ENCODE measurements around the gene SSTR3. TPM values are rescaled to one million over a fixed set of nuclear protein-coding genes. Genes with fewer than 3 reads are reported as not detected.
A peak's percentile ranks its signal among the peaks of the same experiment; 100 is the strongest.

Gene SSTR3
- total and polyA plus RNA-seq, 2 of the 4 experiments (the other 2 are of a cell fraction): under 0.01 to 0.07 TPM

- no peak overlapping the region for H3K56ac ChIP-seq (ENCODE audit: extremely low read depth, insufficient read depth, low read length)
- H3K4ac ChIP-seq (ENCODE audit: low read depth, low read length): no peak overlapping the region
- no peak overlapping the region for H4K8ac ChIP-seq (ENCODE audit: low read depth in 2 of 2, low read length in 2 of 2)
- no peak overlapping the region for H2AFZ ChIP-seq (replicated peaks; ENCODE audit: low read length, poor library complexity)
- ChIA-PET CTCF (interaction anchor here (0.9 kb wide), 1 partner anchor 43 kb away, joined by 3 read pairs; no protein-coding TSS in a partner anchor), POLR2A (ENCODE audit: unreplicated experiment) (no interaction called here)
- peak overlapping the region; percentile 42 for H2AK9ac ChIP-seq (replicated peaks; ENCODE audit: low read depth, low read length, poor library complexity)
- WGBS, 2 experiments (ENCODE audit: extremely low coverage in 2 of 2, insufficient read length in 1 of 2): 62% methylated on average over 2 of the region's 13 CpGs; no CpG with 5 or more reads in 1 of the 2 experiments
- H3K4me2 ChIP-seq (ENCODE audit: low read depth, low read length): no peak overlapping the region
- no peak overlapping the region for H3K14ac ChIP-seq (replicated peaks; ENCODE audit: low read depth, low read length)
- H3K9me1 ChIP-seq (ENCODE audit: insufficient read depth, low read length): peaks cover 2% of the 10 kb centered on the region; the same call in 1 of the 2 replicates
- peaks cover 11% of the 10 kb centered on the region; the same call in 1 of the 2 replicates for H3K9me3 ChIP-seq (ENCODE audit: control insufficient read depth, insufficient read depth, low read length)
- no peaks in the 10 kb centered on the region for H3K36me3 ChIP-seq (ENCODE audit: control insufficient read depth, insufficient read depth, low read length)
- DNase-seq (no peak), ATAC-seq (ENCODE audit: low read depth) (no peak)
- no peak overlapping the region for H3K18ac ChIP-seq (ENCODE audit: low read depth, low read length)
- no TSS peak for BruUV-seq (replicated peaks)
- no peak overlapping the region for H2AK5ac ChIP-seq (ENCODE audit: low read depth, low read length)
- no peak overlapping the region for H4K91ac ChIP-seq (ENCODE audit: insufficient read depth, low read depth, low read length)
- H3K4me1 ChIP-seq (ENCODE audit: control insufficient read depth, insufficient read depth, low read length): no peaks in the 10 kb centered on the region
- no peaks in the 10 kb centered on the region for H4K20me1 ChIP-seq (ENCODE audit: insufficient read depth, low read length)
- no peak overlapping the region for H3K4me3 ChIP-seq (ENCODE audit: insufficient read depth, low read depth, low read length)
- no peak overlapping the region for H3K9ac ChIP-seq (ENCODE audit: low read depth, low read length)
- H2BK120ac ChIP-seq (ENCODE audit: low read depth, low read length): no peak overlapping the region
- H3K23ac ChIP-seq (ENCODE audit: low read depth, low read length): no peak overlapping the region
- H2BK15ac ChIP-seq (ENCODE audit: low read depth, low read length): no peak overlapping the region
- dilution Hi-C loops (cut with HindIII; ENCODE audit: low sequenced_read_pairs, unreplicated experiment): no loop called here
- no peak overlapping the region for H3K27ac ChIP-seq (ENCODE audit: insufficient read depth, low read length)
- H3K79me1 ChIP-seq (ENCODE audit: low read depth in 1 of 2, low read length in 2 of 2): no peaks in the 10 kb centered on the region
- H3K27me3 ChIP-seq (ENCODE audit: control insufficient read depth, insufficient read depth, low read length): peaks cover 23% of the 10 kb centered on the region
- no peak overlapping the region for H2BK5ac ChIP-seq (ENCODE audit: low read depth, low read length, poor library complexity, severe bottlenecking)
- H2BK20ac ChIP-seq (ENCODE audit: low read depth, low read length): no peak overlapping the region
- intact Hi-C loops (cut with micrococcal nuclease): no loop called here
- H4K5ac ChIP-seq (ENCODE audit: low read depth, low read length): no peak overlapping the region
- TF ChIP-seq RFX5 (IDR thresholded peaks at IDR 0.05; ENCODE audit: low read depth, low read length) (no peak), MAFK (IDR thresholded peaks at IDR 0.05; ENCODE audit: low read depth, low read length) (no peak), SMC3 (IDR thresholded peaks at IDR 0.05; ENCODE audit: low read depth, low read length) (no peak), FOS (IDR thresholded peaks at IDR 0.05; ENCODE audit: low read depth, low read length) (no peak), MXI1 (IDR thresholded peaks at IDR 0.05; ENCODE audit: borderline replicate concordance, low read depth, low read length) (no peak), NFE2L2 (IDR thresholded peaks at IDR 0.05; ENCODE audit: low read depth, low read length) (no peak), RCOR1 (IDR thresholded peaks at IDR 0.05; ENCODE audit: insufficient replicate concordance, low read length) (no peak), CHD1 (IDR thresholded peaks at IDR 0.05; ENCODE audit: low read depth, low read length) (no peak)
- TF ChIP-seq, protein P1, sequence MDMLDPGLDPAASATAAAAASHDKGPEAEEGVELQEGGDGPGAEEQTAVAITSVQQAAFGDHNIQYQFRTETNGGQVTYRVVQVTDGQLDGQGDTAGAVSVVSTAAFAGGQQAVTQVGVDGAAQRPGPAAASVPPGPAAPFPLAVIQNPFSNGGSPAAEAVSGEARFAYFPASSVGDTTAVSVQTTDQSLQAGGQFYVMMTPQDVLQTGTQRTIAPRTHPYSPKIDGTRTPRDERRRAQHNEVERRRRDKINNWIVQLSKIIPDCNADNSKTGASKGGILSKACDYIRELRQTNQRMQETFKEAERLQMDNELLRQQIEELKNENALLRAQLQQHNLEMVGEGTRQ (IDR thresholded peaks at IDR 0.05; ENCODE audit: low read depth, low read length): no peak
- in situ Hi-C loops (cut with MboI; ENCODE audit: low sequenced_read_pairs): no loop called here
Measured at GRCh38 chr22:37156686-37157435, 55.4 kb downstream of the SSTR3 start.
